Panc1 (cell line): ENCODE results near the gene ANKRD18B. TPM values are rescaled to one million over a fixed set of nuclear protein-coding genes. Genes with fewer than 3 reads are reported as not detected.
"Not testable (repeated sequence)": the region's sequence is repeated elsewhere in the genome, so short reads cannot be mapped to it uniquely, and the experiment has no call there.

Experiments
- ATAC-seq: fragments of 200-7000 bp; cut with Tn5 transposase; 2 replicates; pipeline ENCODE4 v1.9.1; 2020; ENCODE audit warnings: mild to moderate bottlenecking, moderate library complexity
- BruUV-seq: library from RNA; stranded (reverse); fragments of 400-500 nt; replicated peaks from 2 replicates; lab custom pipeline; 2021; lab: Mats Ljungman, UMichigan
- CTCF ChIA-PET: fragments of 300-600 bp; sonication (Branson Sonifier 250); formaldehyde crosslinking; loops from one replicate; lab custom pipeline; 2022; ENCODE audit warnings: antibody characterized with exemption; lab: Charles Lee
- POLR2A ChIA-PET: fragments of 300-600 bp; sonication (Branson Sonifier 250); formaldehyde crosslinking; loops from one replicate; lab custom pipeline; 2022; ENCODE audit warnings: antibody characterized with exemption; lab: Charles Lee
- DNase-seq: peaks from one replicate; pipeline ENCODE4 v3.0.0-alpha.2; 2010; ENCODE audit warnings: low read depth, low spot score
- H3K27ac ChIP-seq: 2 replicates; pipeline ENCODE4 v1.5.1; 2011; ENCODE audit warnings: mild to moderate bottlenecking, low read length, inconsistent platforms
- H3K27me3 ChIP-seq: fragments of 200-500 bp; sonication (Bioruptor generic); 2 replicates; pipeline ENCODE4 v1.6.0; 2014; ENCODE audit warnings: low read length, inconsistent platforms; ENCODE audit not compliant: control insufficient read depth, insufficient read depth
- H3K36me3 ChIP-seq: fragments of 200-500 bp; sonication (Bioruptor generic); 2 replicates; pipeline ENCODE4 v1.5.1; 2014; ENCODE audit warnings: inconsistent platforms, mild to moderate bottlenecking, low read length, moderate library complexity; ENCODE audit not compliant: control insufficient read depth, insufficient read depth
- H3K4me1 ChIP-seq: 2 replicates; pipeline ENCODE4 v1.5.1; 2011; ENCODE audit warnings: inconsistent platforms, mild to moderate bottlenecking, low read length, moderate library complexity; ENCODE audit not compliant: control insufficient read depth, insufficient read depth
- H3K4me3 ChIP-seq, 2 experiments: 2 replicates each; pipeline ENCODE4 v1.5.1; 2011 to 2012; ENCODE audit warnings: low read depth in 2 of 2, low read length in 2 of 2, mild to moderate bottlenecking in 2 of 2, inconsistent platforms in 1 of 2, moderate library complexity in 1 of 2
- H3K9me3 ChIP-seq: fragments of 200-500 bp; sonication (Bioruptor generic); 2 replicates; pipeline ENCODE4 v1.5.1; 2014; ENCODE audit warnings: low read depth, mild to moderate bottlenecking, inconsistent platforms, low read length, moderate library complexity; ENCODE audit not compliant: control insufficient read depth, insufficient read depth
- in situ Hi-C: cut with HindIII; loops from 2 replicates; pipeline ENCODE4 v1.10.0; 2016; ENCODE audit warnings: low sequenced_read_pairs, low pct_unique_long_range_greater_than_20kb
- intact Hi-C: fragments of 100-400 bp; cut with micrococcal nuclease; formaldehyde crosslinking; loops from one replicate; pipeline ENCODE4 v1.10.0; 2022; ENCODE audit not compliant: unreplicated experiment
- total RNA-seq: library from RNA; stranded (reverse); gene quantifications from one replicate; pipeline ENCODE4 v1.2.1, GENCODE V29; 2021; ENCODE audit not compliant: unreplicated experiment
- TF ChIP-seq, protein P1 (sequence below): fragments of 450-650 bp; IDR thresholded peaks from 2 replicates; pipeline ENCODE4 v1.5.1; 2017; ENCODE audit warnings: mild to moderate bottlenecking

ANKRD18B gene
- total RNA-seq, 1 experiment from 2014 or later = 7.3 TPM

DNA sequence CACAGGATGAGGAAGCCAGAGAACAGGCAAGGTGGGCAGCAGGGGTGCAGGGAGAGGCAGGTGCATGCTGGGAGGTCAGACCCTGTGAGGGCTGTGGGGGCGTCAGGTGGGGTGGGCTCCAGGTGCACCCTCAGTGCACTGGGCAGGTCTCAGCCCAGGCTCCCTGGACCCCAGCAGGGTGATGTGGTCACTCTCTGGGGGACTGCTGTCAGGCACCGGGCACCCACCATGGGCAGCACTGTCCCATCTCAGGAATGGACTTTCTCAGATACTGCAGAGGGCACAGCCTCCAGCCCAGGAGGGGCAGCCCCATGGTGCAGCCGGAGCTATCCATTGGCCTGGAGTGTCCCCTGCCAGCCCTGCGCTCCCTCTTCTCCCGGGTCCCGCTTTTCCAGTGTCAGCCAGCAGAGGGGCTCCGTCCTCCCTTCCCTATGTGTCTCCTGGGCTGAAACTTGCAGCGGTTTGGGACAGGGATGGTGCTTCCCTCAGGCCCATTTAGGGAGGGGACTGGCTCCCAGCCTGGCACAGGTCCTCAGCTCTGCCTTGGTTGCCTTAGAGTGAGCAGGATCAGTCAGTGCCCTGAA lies 74.8 kb downstream of the ANKRD18B start:
- H3K4me1 ChIP-seq, DNase-seq, BruUV-seq, H3K4me3 ChIP-seq, H3K27me3 ChIP-seq, H3K36me3 ChIP-seq, H3K9me3 ChIP-seq, CTCF ChIA-PET, H3K27ac ChIP-seq, ATAC-seq, intact Hi-C loops, in situ Hi-C loops: not testable (repeated sequence)
- POLR2A ChIA-PET = interaction anchor here (0.6 kb wide), 1 partner anchor 616 kb away, joined by 7 read pairs; no protein-coding TSS in a partner anchor
- TF ChIP-seq, protein P1, sequence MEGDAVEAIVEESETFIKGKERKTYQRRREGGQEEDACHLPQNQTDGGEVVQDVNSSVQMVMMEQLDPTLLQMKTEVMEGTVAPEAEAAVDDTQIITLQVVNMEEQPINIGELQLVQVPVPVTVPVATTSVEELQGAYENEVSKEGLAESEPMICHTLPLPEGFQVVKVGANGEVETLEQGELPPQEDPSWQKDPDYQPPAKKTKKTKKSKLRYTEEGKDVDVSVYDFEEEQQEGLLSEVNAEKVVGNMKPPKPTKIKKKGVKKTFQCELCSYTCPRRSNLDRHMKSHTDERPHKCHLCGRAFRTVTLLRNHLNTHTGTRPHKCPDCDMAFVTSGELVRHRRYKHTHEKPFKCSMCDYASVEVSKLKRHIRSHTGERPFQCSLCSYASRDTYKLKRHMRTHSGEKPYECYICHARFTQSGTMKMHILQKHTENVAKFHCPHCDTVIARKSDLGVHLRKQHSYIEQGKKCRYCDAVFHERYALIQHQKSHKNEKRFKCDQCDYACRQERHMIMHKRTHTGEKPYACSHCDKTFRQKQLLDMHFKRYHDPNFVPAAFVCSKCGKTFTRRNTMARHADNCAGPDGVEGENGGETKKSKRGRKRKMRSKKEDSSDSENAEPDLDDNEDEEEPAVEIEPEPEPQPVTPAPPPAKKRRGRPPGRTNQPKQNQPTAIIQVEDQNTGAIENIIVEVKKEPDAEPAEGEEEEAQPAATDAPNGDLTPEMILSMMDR = peak; percentile 23; the same call in 1 of the 2 replicates

DNA sequence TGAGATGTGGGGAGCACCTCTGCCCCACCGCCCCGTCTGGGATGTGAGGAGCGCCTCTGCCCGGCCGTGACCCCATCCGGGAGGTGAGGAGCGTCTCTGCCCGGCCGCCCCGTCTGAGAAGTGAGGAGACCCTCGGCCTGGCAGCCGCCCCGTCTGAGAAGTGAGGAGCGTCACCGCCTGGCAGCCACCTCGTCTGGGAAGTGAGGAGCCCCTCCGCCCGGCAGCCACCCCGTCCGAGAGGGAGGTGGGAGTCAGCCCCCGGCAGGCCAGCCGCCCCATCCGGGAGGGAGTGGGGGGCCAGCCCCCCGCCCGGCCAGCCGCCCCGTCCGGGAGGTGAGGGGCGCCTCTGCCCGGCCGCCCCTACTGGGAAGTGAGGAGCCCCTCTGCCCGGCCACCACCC lies 76.9 kb downstream of the ANKRD18B start:
- BruUV-seq, H3K9me3 ChIP-seq, H3K4me3 ChIP-seq, H3K4me1 ChIP-seq, DNase-seq, H3K36me3 ChIP-seq, intact Hi-C loops, CTCF ChIA-PET, H3K27me3 ChIP-seq, in situ Hi-C loops, ATAC-seq, POLR2A ChIA-PET, H3K27ac ChIP-seq: not testable (repeated sequence)

DNA sequence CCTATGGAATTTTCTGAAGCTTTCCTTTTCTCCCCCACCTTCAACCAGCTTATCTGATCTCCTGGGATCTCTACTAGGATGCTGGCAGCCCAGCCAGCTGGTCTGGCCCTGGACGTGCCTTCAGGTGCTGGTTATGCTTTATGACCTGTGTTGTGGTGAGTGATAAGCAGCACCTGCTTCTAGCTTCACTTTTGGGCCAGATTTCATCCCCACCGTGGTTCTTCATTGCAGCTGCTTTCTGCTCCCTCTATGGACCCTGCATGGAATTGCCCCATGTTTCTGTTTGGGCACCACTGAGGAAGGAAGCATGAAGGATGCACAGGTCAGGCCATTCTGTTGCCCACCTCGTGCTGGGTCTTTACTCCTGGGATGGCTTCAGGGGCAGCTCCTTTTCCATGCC lies 80.2 kb downstream of the ANKRD18B start:
- peak; percentile 76 for ATAC-seq
- DNase-seq, in situ Hi-C loops: not testable (repeated sequence)

DNA sequence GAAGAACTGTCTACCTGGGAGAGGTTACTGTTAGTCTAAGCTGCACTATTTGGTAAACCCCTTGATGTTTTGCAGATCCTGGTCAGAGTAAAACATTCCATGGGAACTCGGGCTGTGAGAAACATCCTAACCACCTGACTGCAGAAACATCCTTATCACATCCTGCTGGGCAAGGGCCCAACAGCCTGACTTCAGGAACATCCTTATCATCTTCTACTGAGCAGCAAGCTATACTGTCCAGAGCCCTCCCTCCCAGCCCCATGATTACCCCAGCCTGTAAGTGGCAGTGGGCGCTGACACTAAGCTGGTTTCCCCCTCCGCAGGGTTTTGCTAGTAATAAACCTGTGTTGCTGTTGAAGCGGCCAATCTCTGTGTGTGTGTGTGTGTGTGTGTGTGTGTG lies 80.9 kb downstream of the ANKRD18B start:
- CTCF ChIA-PET, BruUV-seq, H3K27ac ChIP-seq, DNase-seq, H3K9me3 ChIP-seq, H3K36me3 ChIP-seq, H3K27me3 ChIP-seq, H3K4me1 ChIP-seq, POLR2A ChIA-PET, in situ Hi-C loops, H3K4me3 ChIP-seq, ATAC-seq, intact Hi-C loops: not testable (repeated sequence)

More for the DNA sequence above, 80.2 kb downstream of the ANKRD18B start:
- intact Hi-C loops, H3K4me1 ChIP-seq, H3K27me3 ChIP-seq, CTCF ChIA-PET, H3K4me3 ChIP-seq, BruUV-seq, POLR2A ChIA-PET, H3K36me3 ChIP-seq, H3K9me3 ChIP-seq, H3K27ac ChIP-seq: not testable (repeated sequence)
- TF ChIP-seq, protein P1 = peak; percentile 46
